GM21619 (cell line): ENCODE measurements around the gene APOB.

Source experiments
- ATAC-seq: cut with Tn5 transposase; IDR thresholded peaks from one replicate; pipeline ENCODE4 v1.9.1; 2021; ENCODE audit not compliant: unreplicated experiment

Gene APOB

GRCh38 chr2:21006423-21007128 lies 37.3 kb downstream of the APOB start:
- no peak for ATAC-seq

DNA sequence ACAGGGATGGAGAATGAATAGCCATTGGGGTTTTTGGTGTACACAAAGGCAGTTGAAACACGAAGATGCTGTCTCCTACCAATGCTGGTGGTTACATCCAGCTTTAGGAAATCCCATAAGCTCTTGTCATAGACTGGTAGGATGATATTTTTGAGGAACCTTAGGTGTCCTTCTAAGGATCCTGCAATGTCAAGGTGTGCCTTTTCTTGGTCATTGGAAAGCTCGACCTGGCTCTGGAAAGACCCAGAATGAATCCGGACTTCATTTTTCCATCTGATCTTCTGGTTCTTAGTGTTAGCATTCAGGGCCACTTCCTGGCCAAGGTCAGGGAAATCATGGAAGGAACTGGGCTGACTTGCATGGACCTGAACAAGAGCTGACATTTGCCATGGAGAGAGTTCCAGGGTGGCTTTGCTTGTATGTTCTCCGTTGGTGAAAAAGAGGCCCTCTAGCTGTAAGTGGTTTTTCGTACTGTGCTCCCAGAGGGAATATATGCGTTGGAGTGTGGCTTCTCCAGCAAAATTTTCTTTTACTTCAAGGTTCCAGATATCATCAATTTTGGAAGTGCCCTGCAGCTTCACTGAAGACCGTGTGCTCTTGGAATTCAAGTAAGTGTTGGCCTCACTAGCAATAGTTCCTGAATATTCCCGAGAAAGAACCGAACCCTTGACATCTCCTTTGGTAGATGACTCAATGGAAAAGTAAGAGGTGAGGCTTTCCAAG lies 38.0 kb downstream of the APOB start:
- no peak for ATAC-seq

- ATAC-seq: no peak
Observed at GRCh38 chr2:21005111-21005699, 38.7 kb downstream of the APOB start.

DNA sequence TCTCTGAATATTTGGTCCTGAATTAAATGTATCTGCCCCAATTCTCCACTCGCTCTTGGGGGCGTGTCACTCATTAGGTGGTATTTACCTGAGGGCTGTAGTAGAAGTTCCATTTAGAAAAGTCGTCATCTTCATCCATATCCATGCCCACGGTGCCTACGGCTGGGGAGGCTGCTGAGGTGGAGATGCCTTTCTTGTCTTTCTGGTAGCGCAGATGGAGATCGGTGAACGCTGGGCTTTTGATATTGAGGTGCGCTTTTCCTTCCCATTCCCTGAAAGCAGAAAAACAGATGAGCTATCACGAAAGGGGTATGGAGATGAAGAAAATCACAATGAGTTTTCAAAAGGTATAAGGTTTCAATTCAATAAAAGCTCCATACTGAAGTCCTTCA lies 39.7 kb downstream of the APOB start:
- no peak for ATAC-seq

DNA sequence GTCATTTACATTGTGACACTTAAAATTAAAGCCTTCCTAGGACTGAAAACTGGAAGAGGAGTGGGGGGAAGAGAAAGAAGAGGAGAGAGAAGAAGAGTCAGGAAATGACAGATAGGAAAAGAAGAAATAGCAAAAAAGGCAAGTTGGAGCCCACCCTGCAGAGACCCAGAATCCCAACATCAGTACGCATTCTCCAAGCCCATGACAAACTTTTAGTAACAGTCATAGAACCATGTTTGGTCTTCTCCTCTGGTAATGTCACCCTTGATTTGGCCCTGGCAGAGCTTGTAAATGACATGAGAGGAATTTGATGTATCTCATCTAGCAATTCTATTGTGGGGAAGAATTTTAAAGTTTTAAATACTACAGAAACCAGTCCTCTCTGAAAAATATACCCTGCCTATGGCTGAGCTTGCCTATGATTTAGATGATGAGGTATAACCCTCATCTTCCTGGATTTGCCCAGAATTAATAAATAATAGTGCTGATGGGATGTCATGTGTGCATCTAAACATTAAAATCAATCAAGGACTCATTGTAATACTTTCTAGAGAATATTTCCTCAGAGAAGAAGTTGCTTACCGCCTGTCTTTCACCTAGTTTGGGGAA lies 40.2 kb downstream of the APOB start:
- ATAC-seq: no peak

DNA sequence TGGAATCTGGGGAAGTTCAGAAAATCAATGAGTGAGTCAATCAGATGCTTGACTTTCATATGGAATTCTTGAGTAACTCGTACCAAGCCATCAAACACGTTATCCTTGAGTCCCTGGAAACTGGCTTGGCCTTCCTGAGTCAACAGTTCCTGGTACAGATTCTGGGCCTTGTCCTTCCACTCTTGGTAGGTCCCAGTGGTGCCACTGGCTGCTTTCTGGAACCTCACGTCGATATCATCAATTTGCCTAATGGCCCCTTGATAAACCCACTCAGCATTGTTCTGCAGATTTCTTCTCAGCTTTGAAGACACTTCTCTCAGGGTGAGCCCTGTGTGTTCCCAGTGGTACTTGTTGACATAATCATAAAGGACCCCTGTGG lies 41.1 kb downstream of the APOB start:
- no peak for ATAC-seq

DNA sequence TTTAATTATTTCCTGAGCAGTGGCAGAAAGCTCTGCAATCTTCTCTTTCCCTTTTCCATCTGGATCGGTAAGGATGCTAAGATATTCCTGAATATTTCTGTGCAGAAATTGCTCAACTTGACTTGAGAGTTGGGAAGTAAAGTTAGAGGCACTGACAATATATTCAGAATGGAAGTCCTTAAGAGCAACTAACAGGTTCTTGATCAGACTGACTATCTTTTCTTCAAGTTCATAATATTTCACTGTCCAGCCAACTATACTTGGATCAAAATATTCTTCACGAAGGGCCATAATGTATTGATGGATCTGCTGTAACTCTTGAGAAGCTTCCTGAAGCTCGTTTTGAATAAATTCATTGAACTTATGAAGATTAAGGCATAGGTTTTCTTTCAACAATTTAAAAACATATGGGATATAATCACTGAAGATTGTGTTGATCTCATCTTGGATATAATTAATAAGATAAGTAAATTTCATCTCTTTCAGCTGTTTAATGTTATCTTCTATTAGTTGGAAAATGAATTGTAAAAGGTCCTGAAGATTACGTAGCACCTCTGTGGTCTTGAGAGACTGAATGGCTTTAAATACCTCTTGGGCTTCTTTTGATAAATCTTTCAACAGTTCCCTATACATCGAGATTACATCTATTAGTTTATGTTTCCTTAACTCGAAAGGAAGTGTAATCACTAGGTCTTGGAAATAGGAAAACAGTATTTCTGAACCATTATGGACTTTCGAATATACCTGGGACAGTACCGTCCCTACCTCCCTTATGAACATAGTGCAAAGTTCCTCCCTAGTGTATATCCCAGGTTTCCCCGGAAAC lies 41.7 kb downstream of the APOB start:
- ATAC-seq: no peak

DNA sequence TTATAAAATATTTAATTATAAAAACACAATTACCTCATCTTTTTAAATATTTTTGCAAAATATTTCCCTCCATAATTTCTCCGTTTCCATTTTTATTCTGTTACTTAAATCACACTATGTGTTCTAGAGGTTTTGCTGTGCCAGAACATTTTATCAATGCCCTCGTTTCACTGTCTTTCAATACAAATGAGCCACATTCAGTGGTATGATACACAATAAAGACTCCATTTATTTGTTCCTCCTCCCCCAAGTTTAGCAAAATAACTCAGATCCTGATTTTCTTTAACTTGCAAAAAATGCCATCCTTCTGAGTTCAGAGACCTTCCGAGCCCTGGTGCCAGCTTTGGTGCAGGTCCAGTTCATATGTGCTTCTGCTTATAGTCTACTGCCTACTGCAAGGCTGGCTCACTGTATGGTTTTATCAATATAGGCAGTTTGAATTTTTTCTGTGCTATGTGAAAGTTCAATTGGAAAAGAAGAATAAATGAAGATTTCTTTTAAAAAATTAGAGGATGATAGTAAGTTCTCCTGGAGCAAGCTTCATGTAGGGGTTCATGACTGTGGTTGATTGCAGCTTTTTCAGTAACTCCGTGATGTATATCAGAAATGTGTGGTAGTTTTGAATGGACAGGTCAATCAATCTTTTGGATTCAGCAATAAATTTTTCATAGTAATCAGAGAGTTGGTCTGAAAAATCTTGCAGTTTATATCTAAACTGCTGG lies 42.5 kb downstream of the APOB start:
- ATAC-seq: no peak

DNA sequence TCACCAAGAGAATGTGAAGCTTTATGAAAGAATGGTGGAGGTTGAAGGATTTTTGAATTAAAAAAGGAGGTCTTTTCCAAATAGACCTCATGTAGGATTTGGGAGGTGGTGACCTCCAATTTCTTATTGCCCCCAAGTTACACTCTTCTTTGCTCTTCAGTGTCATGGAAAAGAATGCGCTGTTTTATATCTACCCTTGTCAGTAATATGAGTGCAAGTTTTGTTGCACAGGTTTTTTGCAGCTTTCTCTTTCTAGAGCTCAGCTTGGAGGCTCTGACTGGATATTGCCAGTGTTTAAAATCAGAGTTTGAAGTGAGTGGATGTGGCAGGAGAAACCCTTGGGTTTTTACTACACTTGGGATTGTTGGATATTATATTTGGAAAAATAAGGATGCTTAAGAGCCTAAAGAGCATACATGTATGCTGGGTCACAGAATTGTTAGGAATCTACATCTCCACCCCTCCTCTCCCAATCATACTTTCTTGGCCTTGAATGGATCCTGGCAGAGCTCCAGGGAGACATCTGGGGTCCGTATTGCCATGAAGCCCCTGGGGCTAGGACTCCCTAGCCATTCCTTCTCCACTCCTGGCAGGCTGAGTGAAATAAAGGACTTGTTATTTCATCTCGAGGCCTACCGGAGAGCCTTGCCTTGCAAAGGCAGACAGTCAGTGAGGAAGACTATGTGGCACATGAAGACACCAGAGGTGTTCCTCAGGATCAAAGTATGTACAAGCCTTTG lies 43.8 kb downstream of the APOB start:
- no peak for ATAC-seq

DNA sequence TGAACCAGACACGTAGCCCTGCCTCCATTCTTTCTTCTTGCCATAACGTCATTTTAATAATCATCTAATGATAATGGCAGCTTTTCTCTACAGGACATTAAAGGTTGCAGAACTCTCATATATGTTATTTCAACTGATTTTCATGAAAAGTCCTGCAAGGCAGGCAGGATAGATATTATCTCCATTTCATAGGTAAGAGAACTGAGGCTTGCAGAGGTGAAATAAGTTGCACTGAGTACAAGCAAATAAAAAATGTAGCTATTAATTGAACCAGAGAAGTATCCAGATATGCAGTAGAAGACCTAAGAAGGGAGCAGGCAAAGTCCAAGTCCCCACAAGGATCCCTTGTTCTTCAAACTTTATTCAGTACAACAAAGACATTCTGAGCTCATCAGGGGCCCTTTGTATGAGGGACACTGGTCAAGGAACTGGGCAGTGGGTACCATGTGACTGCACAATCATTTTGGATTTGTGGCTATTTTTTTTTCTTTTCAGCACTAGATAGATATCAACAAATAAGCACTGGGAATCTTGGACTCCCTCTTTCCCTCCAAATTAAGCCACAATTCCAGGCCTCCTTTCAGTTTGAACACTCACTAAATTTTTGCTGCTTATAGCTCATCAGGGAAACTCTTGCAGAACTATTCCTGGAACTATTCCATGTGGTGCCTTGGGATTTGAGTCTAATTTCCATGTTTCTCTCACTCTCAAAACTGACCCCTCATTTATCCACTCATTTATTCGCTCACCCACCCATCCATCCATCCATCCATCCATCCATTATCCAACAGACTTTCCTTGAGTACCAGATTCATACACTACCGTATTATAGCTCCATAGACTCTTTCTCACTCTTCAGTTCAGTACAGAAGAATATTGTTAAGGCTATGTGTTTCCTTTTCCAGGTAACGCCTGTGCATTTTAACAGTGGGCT lies 44.6 kb downstream of the APOB start:
- no peak for ATAC-seq

- no peak for ATAC-seq
Observed at GRCh38 chr2:20997953-20998722, 45.7 kb downstream of the APOB start.

DNA sequence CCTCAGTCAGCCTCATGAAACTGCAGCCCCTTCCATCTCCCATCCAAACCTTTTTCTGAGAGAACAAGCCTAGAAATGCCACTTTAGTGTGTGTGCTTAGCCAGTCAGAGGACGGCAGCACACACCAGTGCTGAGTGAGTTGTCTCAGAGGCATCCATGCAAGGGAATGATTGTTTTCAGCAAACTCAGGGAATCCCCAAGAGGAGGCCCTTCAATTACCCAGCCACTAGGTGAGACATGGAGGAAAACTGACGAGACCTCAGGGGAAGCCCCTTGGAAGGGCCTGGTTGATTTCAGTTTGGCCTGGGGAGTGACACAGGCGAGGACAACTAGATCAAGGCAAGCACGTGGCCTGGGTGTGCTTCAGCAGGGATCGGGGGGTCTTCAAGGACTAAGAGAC lies 49.7 kb downstream of the APOB start:
- ATAC-seq: no peak

GRCh38 chr2:20992201-20992711 lies 51.6 kb downstream of the APOB start:
- ATAC-seq: no peak

DNA sequence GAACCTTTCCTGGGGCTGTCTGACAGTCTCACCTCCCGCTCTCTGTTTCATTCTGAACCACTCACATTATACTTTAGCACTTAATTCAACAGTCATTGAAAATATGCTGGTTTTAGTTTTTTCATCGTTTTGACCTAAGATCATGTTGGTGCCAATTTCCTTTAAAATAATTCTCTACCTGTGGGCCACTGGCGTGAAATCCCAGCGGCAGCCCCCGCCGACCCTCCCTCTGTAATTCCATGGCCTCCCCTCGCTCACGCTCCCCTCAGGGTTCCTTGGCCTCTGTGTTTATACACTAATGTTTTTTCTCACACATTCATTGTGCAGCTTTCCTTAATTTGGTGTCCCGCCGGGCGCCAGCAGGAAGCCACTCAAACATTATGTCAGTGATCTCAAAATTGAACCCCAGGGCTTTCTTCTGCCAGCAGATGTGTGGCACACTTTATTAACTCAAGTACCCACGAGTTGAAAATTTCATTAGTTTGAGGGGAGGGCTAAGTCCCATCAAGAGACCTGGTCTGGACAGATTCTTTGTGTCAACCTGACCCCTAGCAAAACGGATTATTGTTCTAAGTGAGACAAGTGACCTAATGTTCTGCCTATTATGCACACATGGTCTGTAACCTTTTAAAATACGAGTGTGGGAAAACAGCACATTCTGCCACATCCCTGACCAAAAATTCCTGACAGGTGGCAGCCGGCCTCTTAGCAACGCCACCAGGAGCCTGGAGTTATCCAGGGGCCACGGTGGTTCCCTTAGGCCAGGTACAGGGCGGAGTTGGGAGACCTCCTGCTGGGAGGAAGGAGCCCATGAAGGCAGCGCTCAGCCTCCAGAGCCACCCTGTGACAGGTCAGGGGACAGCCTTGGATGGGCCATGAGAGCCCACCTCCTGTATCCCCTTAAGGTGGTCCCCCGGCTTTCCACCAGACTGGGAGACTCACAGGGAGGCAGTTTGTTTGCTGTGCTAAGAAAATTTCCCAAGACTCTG lies 53.1 kb downstream of the APOB start:
- no peak for ATAC-seq

DNA sequence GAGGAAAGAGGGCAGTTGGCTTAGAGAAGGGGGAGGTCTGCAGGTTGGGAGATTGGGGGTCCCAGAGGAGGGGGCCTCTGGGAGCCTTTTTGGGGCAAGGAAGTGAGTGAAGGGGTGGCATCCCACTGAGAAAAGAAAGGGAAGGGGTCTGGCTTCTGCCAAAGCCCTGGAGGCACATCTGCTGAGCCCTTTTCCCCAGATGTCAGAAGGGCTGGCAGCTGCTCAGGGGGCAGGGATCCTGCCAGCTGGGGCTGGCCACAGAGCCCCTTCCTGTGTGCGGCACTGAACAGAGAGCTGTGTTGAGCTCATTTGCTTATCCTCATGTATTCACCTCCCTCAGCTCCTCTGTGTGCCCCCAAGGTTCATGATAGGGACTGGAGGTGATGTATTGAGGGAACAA lies 54.5 kb downstream of the APOB start:
- no peak for ATAC-seq

DNA sequence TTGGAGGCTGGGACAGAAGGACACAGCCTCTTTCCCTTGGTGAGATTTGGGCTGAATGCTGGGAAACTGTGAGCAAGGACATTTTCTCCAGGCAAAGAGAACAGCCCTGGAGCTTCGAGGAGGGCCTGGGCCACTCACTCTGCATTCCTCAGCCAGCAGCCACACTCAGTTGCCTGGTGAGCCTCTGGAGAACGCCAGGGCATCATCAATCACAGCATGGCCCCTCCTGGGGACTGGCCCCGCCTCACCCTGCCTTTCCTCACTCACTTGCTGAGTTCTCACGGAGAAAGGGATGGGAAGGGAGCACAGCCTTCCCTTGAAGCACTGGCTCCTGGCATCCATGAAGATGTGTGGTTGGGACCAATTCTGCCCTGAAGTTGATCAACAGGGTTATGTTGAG lies 55.0 kb downstream of the APOB start:
- ATAC-seq: no peak
